DOHH2 (cell line): ENCODE data around the gene WNT3.

Experiments
- EZH2phosphoT487 ChIP-seq: fragments of 200-600 bp; sonication (generic); IDR thresholded peaks from 2 replicates; pipeline ENCODE4 v1.6.1; 2017; ENCODE audit warnings: borderline replicate concordance, mild to moderate bottlenecking, antibody characterized with exemption, low read length, moderate library complexity, mixed read lengths
- TF ChIP-seq, protein P1 (sequence below): fragments of 200-600 bp; sonication (generic); IDR thresholded peaks from one replicate; pipeline ENCODE4 v1.5.1; 2014; ENCODE audit warnings: antibody characterized with exemption, mild to moderate bottlenecking, low read depth, low read length; ENCODE audit not compliant: poor library complexity, severe bottlenecking

DNA sequence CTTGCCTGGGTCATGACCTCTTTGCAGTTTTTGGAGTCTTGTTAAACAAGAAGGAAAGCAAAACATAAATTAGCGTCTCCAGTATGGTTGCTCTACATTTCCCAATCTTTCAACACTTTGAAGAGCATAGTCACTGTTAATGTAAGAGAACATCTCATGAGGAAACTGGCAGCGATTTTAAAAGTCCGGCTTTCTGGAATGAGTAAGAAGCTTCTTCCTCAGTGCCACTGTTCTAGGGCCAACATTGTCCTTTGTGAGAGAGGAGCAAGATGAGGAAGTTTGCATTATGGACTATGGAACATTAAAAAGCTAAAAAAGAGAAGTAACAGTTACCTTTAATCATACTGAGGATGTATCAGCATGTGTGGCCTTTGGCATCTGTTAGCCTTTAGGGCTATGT is 73.1 kb downstream of the WNT3 start:
- TF ChIP-seq, protein P1, sequence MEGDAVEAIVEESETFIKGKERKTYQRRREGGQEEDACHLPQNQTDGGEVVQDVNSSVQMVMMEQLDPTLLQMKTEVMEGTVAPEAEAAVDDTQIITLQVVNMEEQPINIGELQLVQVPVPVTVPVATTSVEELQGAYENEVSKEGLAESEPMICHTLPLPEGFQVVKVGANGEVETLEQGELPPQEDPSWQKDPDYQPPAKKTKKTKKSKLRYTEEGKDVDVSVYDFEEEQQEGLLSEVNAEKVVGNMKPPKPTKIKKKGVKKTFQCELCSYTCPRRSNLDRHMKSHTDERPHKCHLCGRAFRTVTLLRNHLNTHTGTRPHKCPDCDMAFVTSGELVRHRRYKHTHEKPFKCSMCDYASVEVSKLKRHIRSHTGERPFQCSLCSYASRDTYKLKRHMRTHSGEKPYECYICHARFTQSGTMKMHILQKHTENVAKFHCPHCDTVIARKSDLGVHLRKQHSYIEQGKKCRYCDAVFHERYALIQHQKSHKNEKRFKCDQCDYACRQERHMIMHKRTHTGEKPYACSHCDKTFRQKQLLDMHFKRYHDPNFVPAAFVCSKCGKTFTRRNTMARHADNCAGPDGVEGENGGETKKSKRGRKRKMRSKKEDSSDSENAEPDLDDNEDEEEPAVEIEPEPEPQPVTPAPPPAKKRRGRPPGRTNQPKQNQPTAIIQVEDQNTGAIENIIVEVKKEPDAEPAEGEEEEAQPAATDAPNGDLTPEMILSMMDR, result no peak
- TF ChIP-seq EZH2phosphoT487, result no peak
